ENCODE results near the gene KIF26B. TPM values are rescaled to one million over a fixed set of nuclear protein-coding genes. Genes with fewer than 3 reads are reported as not detected.
"Not testable (repeated sequence)": the region's sequence is repeated elsewhere in the genome, so short reads cannot be mapped to it uniquely, and the experiment has no call there.

Gene KIF26B
- total and polyA plus RNA-seq, 2 experiments from 2014 or later, result 2.5 to 8.0 TPM

- no peak overlapping the region for H2AFZ ChIP-seq
- H3K36me3 ChIP-seq (ENCODE audit: low read depth), result no peaks in the 10 kb centered on the region
- no peak overlapping the region for H3K9ac ChIP-seq
- H3K9me2 ChIP-seq (ENCODE audit: insufficient read depth), result no peaks in the 10 kb centered on the region
- DNase-seq, result peak; percentile 53
- no peaks in the 10 kb centered on the region for H3K9me3 ChIP-seq (ENCODE audit: low read depth)
- no peaks in the 10 kb centered on the region for H3F3A ChIP-seq (ENCODE audit: insufficient read depth)
- WGBS, 2 experiments (ENCODE audit: low coverage in 1 of 2, low lambda C conversion rate in 2 of 2, missing lambda C conversion rate in 2 of 2), result 7 to 8% methylated on average over 2 of the region's 2 CpGs
- no peaks in the 10 kb centered on the region for H3K79me2 ChIP-seq (ENCODE audit: insufficient read depth)
- H3K27ac ChIP-seq, result no peak overlapping the region
- H3K4me1 ChIP-seq (ENCODE audit: insufficient read depth), result peaks cover 14% of the 10 kb centered on the region
- H3K4me3 ChIP-seq, result no peak overlapping the region
- TF ChIP-seq EZH2phosphoT487 (IDR thresholded peaks at IDR 0.05; ENCODE audit: insufficient read depth, low read depth) (no peak), EZH2 (IDR thresholded peaks at IDR 0.05; ENCODE audit: insufficient read depth, poor library complexity, severe bottlenecking) (no peak)
- H3K27me3 ChIP-seq (replicated peaks; ENCODE audit: insufficient read depth), result no peaks in the 10 kb centered on the region
- H3K4me2 ChIP-seq (ENCODE audit: unreplicated experiment), result no peak overlapping the region
- in situ Hi-C loops (cut with MboI), result no loop called here
- no peaks in the 10 kb centered on the region for H4K20me1 ChIP-seq (ENCODE audit: insufficient read depth)
These were observed 241.8 kb downstream of the KIF26B start for GRCh38 chr1:245396615-245397014.

GRCh38 chr1:245397771-245398170, 243.0 kb downstream of the KIF26B start:
- H3F3A ChIP-seq (ENCODE audit: insufficient read depth), result no peaks in the 10 kb centered on the region
- no peaks in the 10 kb centered on the region for H3K9me2 ChIP-seq (ENCODE audit: insufficient read depth)
- TF ChIP-seq EZH2phosphoT487 (IDR thresholded peaks at IDR 0.05; ENCODE audit: insufficient read depth, low read depth) (no peak), EZH2 (IDR thresholded peaks at IDR 0.05; ENCODE audit: insufficient read depth, poor library complexity, severe bottlenecking) (no peak)
- in situ Hi-C loops (cut with MboI), result no loop called here
- no peak for DNase-seq
- no peaks in the 10 kb centered on the region for H3K9me3 ChIP-seq (ENCODE audit: low read depth)
- H2AFZ ChIP-seq, result no peak overlapping the region
- no peaks in the 10 kb centered on the region for H3K27me3 ChIP-seq (replicated peaks; ENCODE audit: insufficient read depth)
- 65 to 67% methylated on average over 3 of the region's 3 CpGs for WGBS, 2 experiments (ENCODE audit: low coverage in 1 of 2, low lambda C conversion rate in 2 of 2, missing lambda C conversion rate in 2 of 2)
- H3K4me1 ChIP-seq (ENCODE audit: insufficient read depth), result peaks cover 14% of the 10 kb centered on the region
- no peak overlapping the region for H3K9ac ChIP-seq
- no peaks in the 10 kb centered on the region for H4K20me1 ChIP-seq (ENCODE audit: insufficient read depth)
- H3K4me2 ChIP-seq (ENCODE audit: unreplicated experiment), result no peak overlapping the region
- no peaks in the 10 kb centered on the region for H3K36me3 ChIP-seq (ENCODE audit: low read depth)
- no peaks in the 10 kb centered on the region for H3K79me2 ChIP-seq (ENCODE audit: insufficient read depth)
- H3K4me3 ChIP-seq, result no peak overlapping the region
- H3K27ac ChIP-seq, result no peak overlapping the region

GRCh38 chr1:245398180-245398579, 243.4 kb downstream of the KIF26B start:
- no peak for DNase-seq
- Histone ChIP-seq H3K4me1 (ENCODE audit: insufficient read depth) (peaks cover 14% of the 10 kb centered on the region), H3K9ac (no peak overlapping the region), H2AFZ (no peak overlapping the region), H3K27ac (no peak overlapping the region), H3K9me2 (ENCODE audit: insufficient read depth) (no peaks in the 10 kb centered on the region), H3K9me3 (ENCODE audit: low read depth) (no peaks in the 10 kb centered on the region), H3K27me3 (replicated peaks; ENCODE audit: insufficient read depth) (no peaks in the 10 kb centered on the region), H3K4me2 (ENCODE audit: unreplicated experiment) (no peak overlapping the region), H3K79me2 (ENCODE audit: insufficient read depth) (no peaks in the 10 kb centered on the region), H3F3A (ENCODE audit: insufficient read depth) (no peaks in the 10 kb centered on the region), H4K20me1 (ENCODE audit: insufficient read depth) (no peaks in the 10 kb centered on the region), H3K36me3 (ENCODE audit: low read depth) (no peaks in the 10 kb centered on the region), H3K4me3 (no peak overlapping the region)
- no peak for TF ChIP-seq EZH2 (IDR thresholded peaks at IDR 0.05; ENCODE audit: insufficient read depth, poor library complexity, severe bottlenecking)
- no peak for TF ChIP-seq EZH2phosphoT487 (IDR thresholded peaks at IDR 0.05; ENCODE audit: insufficient read depth, low read depth)
- in situ Hi-C loops (cut with MboI), result no loop called here
- WGBS, 2 experiments (ENCODE audit: low coverage in 1 of 2, low lambda C conversion rate in 2 of 2, missing lambda C conversion rate in 2 of 2), result 75 to 80% methylated on average over 5 of the region's 5 CpGs

GRCh38 chr1:245401881-245402587, 247.2 kb downstream of the KIF26B start:
- H3K27ac ChIP-seq, result no peak overlapping the region
- no peaks in the 10 kb centered on the region for H3K27me3 ChIP-seq (replicated peaks; ENCODE audit: insufficient read depth)
- H3K9me2 ChIP-seq (ENCODE audit: insufficient read depth), result no peaks in the 10 kb centered on the region
- H3K4me1 ChIP-seq (ENCODE audit: insufficient read depth), result no peaks in the 10 kb centered on the region
- no peaks in the 10 kb centered on the region for H3K9me3 ChIP-seq (ENCODE audit: low read depth)
- in situ Hi-C loops (cut with MboI), result no loop called here
- no peak overlapping the region for H3K4me2 ChIP-seq (ENCODE audit: unreplicated experiment)
- H3K79me2 ChIP-seq (ENCODE audit: insufficient read depth), result no peaks in the 10 kb centered on the region
- 73 to 74% methylated on average over 7 of the region's 7 CpGs for WGBS, 2 experiments (ENCODE audit: low coverage in 1 of 2, low lambda C conversion rate in 2 of 2, missing lambda C conversion rate in 2 of 2)
- no peak overlapping the region for H3K9ac ChIP-seq
- DNase-seq, result no peak
- H2AFZ ChIP-seq, result no peak overlapping the region
- no peaks in the 10 kb centered on the region for H3K36me3 ChIP-seq (ENCODE audit: low read depth)
- H3F3A ChIP-seq (ENCODE audit: insufficient read depth), result no peaks in the 10 kb centered on the region
- no peaks in the 10 kb centered on the region for H4K20me1 ChIP-seq (ENCODE audit: insufficient read depth)
- H3K4me3 ChIP-seq, result no peak overlapping the region
- TF ChIP-seq EZH2phosphoT487 (IDR thresholded peaks at IDR 0.05; ENCODE audit: insufficient read depth, low read depth) (no peak), EZH2 (IDR thresholded peaks at IDR 0.05; ENCODE audit: insufficient read depth, poor library complexity, severe bottlenecking) (no peak)

- H3K4me1 ChIP-seq (ENCODE audit: insufficient read depth); H3K9ac ChIP-seq; H3K79me2 ChIP-seq (ENCODE audit: insufficient read depth); in situ Hi-C loops (cut with MboI); H3F3A ChIP-seq (ENCODE audit: insufficient read depth); DNase-seq; H3K9me3 ChIP-seq (ENCODE audit: low read depth); H3K4me2 ChIP-seq (ENCODE audit: unreplicated experiment); H3K27me3 ChIP-seq (replicated peaks; ENCODE audit: insufficient read depth); H3K4me3 ChIP-seq; H2AFZ ChIP-seq; H3K9me2 ChIP-seq (ENCODE audit: insufficient read depth); H4K20me1 ChIP-seq (ENCODE audit: insufficient read depth); H3K27ac ChIP-seq; H3K36me3 ChIP-seq (ENCODE audit: low read depth): not testable (repeated sequence)
- 57 to 69% methylated on average over 4 of the region's 4 CpGs for WGBS, 2 experiments (ENCODE audit: low coverage in 1 of 2, low lambda C conversion rate in 2 of 2, missing lambda C conversion rate in 2 of 2)
These were observed 248.2 kb downstream of the KIF26B start for GRCh38 chr1:245402998-245403397.

Measured in GM23248 (cell line).